ENCODE measurements around the gene YARS1. TPM values are rescaled to one million over a fixed set of nuclear protein-coding genes. Genes with fewer than 3 reads are reported as not detected.
"Not testable (repeated sequence)": the region's sequence is repeated elsewhere in the genome, so short reads cannot be mapped to it uniquely, and the experiment has no call there.

The YARS1 gene
- total and polyA plus RNA-seq, 2 experiments from 2014 or later = 135 to 179 TPM

DNA sequence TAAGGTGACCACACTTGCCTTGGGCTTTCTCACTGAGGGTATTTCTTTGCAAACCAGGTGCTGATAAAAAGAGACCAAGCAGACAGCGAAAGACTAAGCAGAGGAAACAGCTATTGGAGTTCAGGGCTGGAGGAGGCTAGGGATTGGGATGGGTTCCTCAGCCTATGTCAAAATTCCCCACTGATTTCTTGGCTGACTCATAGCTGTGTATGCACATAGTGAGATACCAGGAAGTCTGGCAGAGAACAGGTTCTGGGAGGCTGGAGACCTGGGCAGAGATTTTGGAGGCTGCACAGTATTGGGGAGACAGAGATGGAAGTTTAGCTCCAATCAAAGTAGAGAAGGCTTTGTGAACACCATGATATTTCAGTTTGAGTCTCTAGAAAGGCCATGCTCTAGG lies 25.3 kb downstream of the YARS1 start:
- no peak overlapping the region for H3K4me3 ChIP-seq
- peak; percentile 63 for DNase-seq
- H3K4me1 ChIP-seq (ENCODE audit: insufficient read depth) = peaks cover 25% of the 10 kb centered on the region
- no peaks in the 10 kb centered on the region for H3K9me2 ChIP-seq (ENCODE audit: insufficient read depth)
- H3F3A ChIP-seq (ENCODE audit: insufficient read depth) = peaks cover 45% of the 10 kb centered on the region
- in situ Hi-C loops (cut with MboI) = no loop called here
- peak overlapping the region; percentile 19 for H3K27ac ChIP-seq
- H3K4me2 ChIP-seq (ENCODE audit: unreplicated experiment) = peak overlapping the region; percentile 15
- 94 to 97% methylated on average over 1 of the region's 1 CpG for WGBS, 2 experiments (ENCODE audit: low coverage in 1 of 2, low lambda C conversion rate in 2 of 2, missing lambda C conversion rate in 2 of 2)
- H3K9me3 ChIP-seq (ENCODE audit: low read depth) = no peaks in the 10 kb centered on the region
- no peaks in the 10 kb centered on the region for H3K27me3 ChIP-seq (replicated peaks; ENCODE audit: insufficient read depth)
- peaks cover 80% of the 10 kb centered on the region for H3K36me3 ChIP-seq (ENCODE audit: low read depth)
- no peak for TF ChIP-seq EZH2phosphoT487 (IDR thresholded peaks at IDR 0.05; ENCODE audit: insufficient read depth, low read depth)
- TF ChIP-seq EZH2 (IDR thresholded peaks at IDR 0.05; ENCODE audit: insufficient read depth, poor library complexity, severe bottlenecking) = no peak
- H3K79me2 ChIP-seq (ENCODE audit: insufficient read depth) = peaks cover 61% of the 10 kb centered on the region
- H4K20me1 ChIP-seq (ENCODE audit: insufficient read depth) = no peaks in the 10 kb centered on the region
- no peak overlapping the region for H3K9ac ChIP-seq
- no peak overlapping the region for H2AFZ ChIP-seq

DNA sequence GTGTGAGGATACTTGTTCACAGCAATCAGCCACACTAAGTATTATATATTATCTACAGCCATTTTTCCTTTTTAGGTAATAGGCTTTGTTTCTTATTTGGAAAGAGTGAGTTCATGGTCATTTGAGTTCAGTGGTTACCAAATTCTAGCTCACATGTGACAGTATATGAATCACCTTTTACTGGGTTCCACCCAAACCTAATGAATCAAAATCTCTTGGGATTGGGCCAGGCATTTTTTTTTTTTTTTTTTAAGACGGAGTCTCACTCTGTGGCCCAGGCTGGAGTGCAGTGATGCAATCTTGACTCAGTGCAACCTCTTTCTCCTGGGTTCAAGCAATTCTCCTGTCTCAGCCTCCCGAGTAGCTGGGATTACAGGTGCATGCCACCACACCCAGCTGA lies 27.8 kb downstream of the YARS1 start:
- peak; percentile 90 for DNase-seq
- in situ Hi-C loops (cut with MboI); H4K20me1 ChIP-seq (ENCODE audit: insufficient read depth); H3K9me2 ChIP-seq (ENCODE audit: insufficient read depth); H3K4me3 ChIP-seq; H2AFZ ChIP-seq; H3K27me3 ChIP-seq (replicated peaks; ENCODE audit: insufficient read depth); H3K9me3 ChIP-seq (ENCODE audit: low read depth): not testable (repeated sequence)
- H3K27ac ChIP-seq = peak overlapping the region; percentile 72
- H3F3A ChIP-seq (ENCODE audit: insufficient read depth) = peaks cover 34% of the 10 kb centered on the region
- peaks cover 87% of the 10 kb centered on the region for H3K36me3 ChIP-seq (ENCODE audit: low read depth)
- H3K4me2 ChIP-seq (ENCODE audit: unreplicated experiment) = peak overlapping the region; percentile 2
- WGBS, 2 experiments (ENCODE audit: low coverage in 1 of 2, low lambda C conversion rate in 2 of 2, missing lambda C conversion rate in 2 of 2) = 21 to 30% methylated on average over 2 of the region's 2 CpGs
- peaks cover 17% of the 10 kb centered on the region for H3K4me1 ChIP-seq (ENCODE audit: insufficient read depth)
- peaks cover 83% of the 10 kb centered on the region for H3K79me2 ChIP-seq (ENCODE audit: insufficient read depth)
- peak overlapping the region; percentile 23; the same call in 1 of the 2 replicates for H3K9ac ChIP-seq

DNA sequence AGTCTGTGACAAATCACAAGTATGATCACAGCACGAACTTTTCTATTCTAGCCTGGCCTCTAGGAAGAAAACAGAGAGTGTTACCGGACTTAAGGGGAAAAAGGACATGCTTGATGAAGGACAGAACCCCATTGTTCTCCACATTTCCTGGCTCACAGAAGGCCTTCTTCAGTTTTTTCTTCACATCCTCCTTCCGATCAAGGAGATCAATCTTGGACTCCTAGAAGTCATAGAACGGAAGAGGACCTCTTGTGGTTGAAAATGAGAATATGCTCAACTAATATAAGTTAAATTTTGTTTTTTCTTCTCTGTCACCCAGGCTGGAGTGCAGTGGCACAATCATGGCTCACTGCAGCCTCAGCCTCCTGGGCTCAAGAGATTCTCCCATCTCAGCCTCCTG lies 30.3 kb downstream of the YARS1 start:
- H4K20me1 ChIP-seq (ENCODE audit: insufficient read depth) = no peaks in the 10 kb centered on the region; the same call in 1 of the 2 replicates
- no peaks in the 10 kb centered on the region for H3K9me3 ChIP-seq (ENCODE audit: low read depth)
- no peaks in the 10 kb centered on the region for H3K27me3 ChIP-seq (replicated peaks; ENCODE audit: insufficient read depth)
- no peak overlapping the region for H2AFZ ChIP-seq
- peak; percentile 55 for DNase-seq
- no peak overlapping the region for H3K9ac ChIP-seq
- peaks cover 11% of the 10 kb centered on the region for H3K4me1 ChIP-seq (ENCODE audit: insufficient read depth)
- no peak overlapping the region for H3K4me2 ChIP-seq (ENCODE audit: unreplicated experiment)
- WGBS, 2 experiments (ENCODE audit: low coverage in 1 of 2, low lambda C conversion rate in 2 of 2, missing lambda C conversion rate in 2 of 2) = 66 to 69% methylated on average over 4 of the region's 4 CpGs
- no peaks in the 10 kb centered on the region for H3K9me2 ChIP-seq (ENCODE audit: insufficient read depth)
- in situ Hi-C loops (cut with MboI) = no loop called here
- H3K79me2 ChIP-seq (ENCODE audit: insufficient read depth) = peaks cover 65% of the 10 kb centered on the region
- H3F3A ChIP-seq (ENCODE audit: insufficient read depth) = peaks cover 19% of the 10 kb centered on the region
- no peak overlapping the region for H3K4me3 ChIP-seq
- TF ChIP-seq EZH2phosphoT487 (IDR thresholded peaks at IDR 0.05; ENCODE audit: insufficient read depth, low read depth) (no peak), EZH2 (IDR thresholded peaks at IDR 0.05; ENCODE audit: insufficient read depth, poor library complexity, severe bottlenecking) (no peak)
- H3K36me3 ChIP-seq (ENCODE audit: low read depth) = peaks cover 80% of the 10 kb centered on the region
- no peak overlapping the region for H3K27ac ChIP-seq

DNA sequence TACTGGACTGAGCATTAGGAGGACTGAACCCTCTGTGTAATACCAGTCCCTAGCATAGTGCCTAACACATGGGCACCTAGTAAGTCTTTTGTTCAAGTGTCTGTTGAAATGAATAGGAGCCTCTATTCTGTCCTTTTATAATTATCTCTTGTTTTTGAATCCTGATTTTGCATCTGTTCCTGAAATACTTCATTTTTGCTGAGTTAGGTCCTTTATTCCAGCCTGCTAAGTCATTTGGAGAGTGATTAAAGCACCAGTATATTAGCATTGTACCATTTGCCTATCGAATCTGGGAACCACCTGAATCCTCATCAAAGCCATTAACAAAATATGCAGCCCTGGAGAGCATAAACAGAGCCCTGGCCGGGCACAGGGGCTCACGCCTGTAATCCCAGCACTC lies 32.3 kb downstream of the YARS1 start:
- peaks cover 84% of the 10 kb centered on the region for H3K36me3 ChIP-seq (ENCODE audit: low read depth)
- WGBS, 2 experiments (ENCODE audit: low coverage in 1 of 2, low lambda C conversion rate in 2 of 2, missing lambda C conversion rate in 2 of 2) = 76 to 85% methylated on average over 3 of the region's 3 CpGs

DNA sequence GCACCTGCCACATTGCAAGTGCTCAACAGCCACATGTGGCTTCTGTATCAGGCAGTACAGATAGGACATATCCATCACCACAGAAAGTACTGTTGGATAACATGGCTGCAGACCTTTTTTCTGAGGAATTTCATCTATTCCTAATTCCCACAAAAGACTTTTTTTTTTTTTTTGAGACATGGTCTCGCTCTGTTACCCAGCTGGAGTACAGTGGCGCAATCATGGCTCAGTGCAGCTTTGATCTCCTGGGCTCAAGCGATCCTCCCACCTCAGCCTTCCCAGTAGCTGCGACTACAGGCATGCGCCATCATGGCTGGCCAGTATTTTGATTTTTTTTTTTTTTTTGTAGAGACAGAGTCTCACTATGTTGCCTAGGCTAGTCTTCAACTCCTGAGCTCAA lies 33.3 kb downstream of the YARS1 start:
- Histone ChIP-seq H3K27me3 (replicated peaks; ENCODE audit: insufficient read depth) (no peaks in the 10 kb centered on the region), H4K20me1 (ENCODE audit: insufficient read depth) (no peaks in the 10 kb centered on the region; the same call in 1 of the 2 replicates), H2AFZ (no peak overlapping the region), H3K4me2 (ENCODE audit: unreplicated experiment) (no peak overlapping the region), H3K4me3 (no peak overlapping the region), H3K27ac (no peak overlapping the region), H3K79me2 (ENCODE audit: insufficient read depth) (peaks cover 46% of the 10 kb centered on the region), H3K36me3 (ENCODE audit: low read depth) (peaks cover 89% of the 10 kb centered on the region), H3K9me2 (ENCODE audit: insufficient read depth) (no peaks in the 10 kb centered on the region), H3K9ac (no peak overlapping the region), H3K4me1 (ENCODE audit: insufficient read depth) (peaks cover 3% of the 10 kb centered on the region), H3F3A (ENCODE audit: insufficient read depth) (peaks cover 23% of the 10 kb centered on the region), H3K9me3 (ENCODE audit: low read depth) (no peaks in the 10 kb centered on the region)
- DNase-seq = no peak
- TF ChIP-seq EZH2phosphoT487 (IDR thresholded peaks at IDR 0.05; ENCODE audit: insufficient read depth, low read depth) (no peak), EZH2 (IDR thresholded peaks at IDR 0.05; ENCODE audit: insufficient read depth, poor library complexity, severe bottlenecking) (no peak)
- 98 to 100% methylated on average over 5 of the region's 5 CpGs for WGBS, 2 experiments (ENCODE audit: low coverage in 1 of 2, low lambda C conversion rate in 2 of 2, missing lambda C conversion rate in 2 of 2)
- in situ Hi-C loops (cut with MboI) = no loop called here

More for the DNA sequence above, 32.3 kb downstream of the YARS1 start:
- Histone ChIP-seq H3K4me1 (ENCODE audit: insufficient read depth) (peaks cover 7% of the 10 kb centered on the region), H3K9me3 (ENCODE audit: low read depth) (no peaks in the 10 kb centered on the region), H3F3A (ENCODE audit: insufficient read depth) (peaks cover 17% of the 10 kb centered on the region), H3K4me3 (no peak overlapping the region), H3K79me2 (ENCODE audit: insufficient read depth) (peaks cover 49% of the 10 kb centered on the region), H3K4me2 (ENCODE audit: unreplicated experiment) (no peak overlapping the region), H3K9me2 (ENCODE audit: insufficient read depth) (no peaks in the 10 kb centered on the region), H3K27me3 (replicated peaks; ENCODE audit: insufficient read depth) (no peaks in the 10 kb centered on the region), H3K9ac (no peak overlapping the region), H3K27ac (no peak overlapping the region), H2AFZ (no peak overlapping the region), H4K20me1 (ENCODE audit: insufficient read depth) (no peaks in the 10 kb centered on the region; the same call in 1 of the 2 replicates)
- no peak for TF ChIP-seq EZH2 (IDR thresholded peaks at IDR 0.05; ENCODE audit: insufficient read depth, poor library complexity, severe bottlenecking)
- TF ChIP-seq EZH2phosphoT487 (IDR thresholded peaks at IDR 0.05; ENCODE audit: insufficient read depth, low read depth) = no peak
- in situ Hi-C loops (cut with MboI) = no loop called here
- DNase-seq = no peak
